Measurements from ENCODE around the gene DLG1. TPM values are rescaled to one million over a fixed set of nuclear protein-coding genes. Genes with fewer than 3 reads are reported as not detected.
A peak's percentile ranks its signal among the peaks of the same experiment; 100 is the strongest.

The DLG1 gene
- total and polyA plus RNA-seq, 4 donors: 12.7 to 51.2 (median 22.3) TPM

- Histone ChIP-seq H3K27ac (ENCODE audit: low read depth in 1 of 2, low read length in 2 of 2) (no peak overlapping the region), H3K36me3 (ENCODE audit: control insufficient read depth in 4 of 4, insufficient read depth in 3 of 4, low read depth in 1 of 4, low read length in 3 of 4) (peaks cover 0 to 1% (median 0%) of the 10 kb centered on the region in 4 donors), H3K4me3 (ENCODE audit: low read depth in 1 of 3, low read length in 3 of 3) (no peak overlapping the region), H3K9me3 (ENCODE audit: control insufficient read depth in 4 of 4, low read length in 3 of 4) (no peaks in the 10 kb centered on the region), H3K4me1 (ENCODE audit: control insufficient read depth in 4 of 4, insufficient read depth in 4 of 4, low read length in 3 of 4) (no peaks in the 10 kb centered on the region), H3K9ac (ENCODE audit: low read depth in 1 of 2, low read length in 2 of 2) (no peak overlapping the region), H3K27me3 (ENCODE audit: control insufficient read depth in 4 of 4, insufficient read depth in 4 of 4, low read length in 3 of 4) (no peaks in the 10 kb centered on the region)
- TF ChIP-seq ATF3 (IDR thresholded peaks at IDR 0.05) (no peak), YY1 (IDR thresholded peaks at IDR 0.05) (no peak), RAD21 (IDR thresholded peaks at IDR 0.05) (no peak), HNF4G (IDR thresholded peaks at IDR 0.05) (no peak), EGR1 (IDR thresholded peaks at IDR 0.05; ENCODE audit: low read depth in 2 of 2) (no peak), GABPA (IDR thresholded peaks at IDR 0.05 in 1 of 2, conservative IDR thresholded peaks at IDR 0.05 in 1 of 2) (no peak)
- no peak for DNase-seq (ENCODE audit: low spot score)
- 79% methylated on average over 5 of the region's 5 CpGs for WGBS
Observed at GRCh38 chr3:197257711-197258110, 40.7 kb downstream of the DLG1 start.

- Histone ChIP-seq H3K9me3 (ENCODE audit: control insufficient read depth in 4 of 4, low read length in 3 of 4) (no peaks in the 10 kb centered on the region), H3K36me3 (ENCODE audit: control insufficient read depth in 4 of 4, insufficient read depth in 3 of 4, low read depth in 1 of 4, low read length in 3 of 4) (peaks cover 0 to 1% (median 0%) of the 10 kb centered on the region in 4 donors), H3K4me1 (ENCODE audit: control insufficient read depth in 4 of 4, insufficient read depth in 4 of 4, low read length in 3 of 4) (no peaks in the 10 kb centered on the region), H3K27me3 (ENCODE audit: control insufficient read depth in 4 of 4, insufficient read depth in 4 of 4, low read length in 3 of 4) (no peaks in the 10 kb centered on the region), H3K4me3 (ENCODE audit: low read depth in 1 of 3, low read length in 3 of 3) (no peak overlapping the region), H3K9ac (ENCODE audit: low read depth in 1 of 2, low read length in 2 of 2) (no peak overlapping the region), H3K27ac (ENCODE audit: low read depth in 1 of 2, low read length in 2 of 2) (no peak overlapping the region)
- DNase-seq (ENCODE audit: low spot score): no peak
- WGBS: 27% methylated on average over 3 of the region's 3 CpGs
- TF ChIP-seq RAD21 (IDR thresholded peaks at IDR 0.05) (peak; percentile 70 to 75), JUND (IDR thresholded peaks at IDR 0.05) (no peak), CTCF (IDR thresholded peaks at IDR 0.05; ENCODE audit: low read depth, low read length, missing input control) (peak; percentile 64)
Observed at GRCh38 chr3:197256836-197257444, 41.5 kb downstream of the DLG1 start.

GRCh38 chr3:197256104-197256503 is 42.3 kb downstream of the DLG1 start:
- H3K36me3 ChIP-seq (ENCODE audit: control insufficient read depth in 4 of 4, insufficient read depth in 3 of 4, low read depth in 1 of 4, low read length in 3 of 4): peaks cover 0 to 1% (median 0%) of the 10 kb centered on the region in 4 donors

More at GRCh38 chr3:197256104-197256503, 42.3 kb downstream of the DLG1 start:
- Histone ChIP-seq H3K4me1 (ENCODE audit: control insufficient read depth in 4 of 4, insufficient read depth in 4 of 4, low read length in 3 of 4) (no peaks in the 10 kb centered on the region), H3K9ac (ENCODE audit: low read depth in 1 of 2, low read length in 2 of 2) (no peak overlapping the region), H3K9me3 (ENCODE audit: control insufficient read depth in 4 of 4, low read length in 3 of 4) (no peaks in the 10 kb centered on the region), H3K27me3 (ENCODE audit: control insufficient read depth in 4 of 4, insufficient read depth in 4 of 4, low read length in 3 of 4) (no peaks in the 10 kb centered on the region), H3K4me3 (ENCODE audit: low read depth in 1 of 3, low read length in 3 of 3) (no peak overlapping the region), H3K27ac (ENCODE audit: low read depth in 1 of 2, low read length in 2 of 2) (no peak overlapping the region)
- TF ChIP-seq TAF1 (conservative IDR thresholded peaks at IDR 0.05) (no peak), CTCF (IDR thresholded peaks at IDR 0.05; ENCODE audit: low read depth, low read length, missing input control) (no peak), HNF4A (conservative IDR thresholded peaks at IDR 0.05) (no peak), RAD21 (IDR thresholded peaks at IDR 0.05) (no peak), FOXA1 (IDR thresholded peaks at IDR 0.05) (no peak), JUND (IDR thresholded peaks at IDR 0.05) (no peak), ATF3 (IDR thresholded peaks at IDR 0.05) (no peak), SP1 (IDR thresholded peaks at IDR 0.05) (no peak)
- TF ChIP-seq, protein P1, sequence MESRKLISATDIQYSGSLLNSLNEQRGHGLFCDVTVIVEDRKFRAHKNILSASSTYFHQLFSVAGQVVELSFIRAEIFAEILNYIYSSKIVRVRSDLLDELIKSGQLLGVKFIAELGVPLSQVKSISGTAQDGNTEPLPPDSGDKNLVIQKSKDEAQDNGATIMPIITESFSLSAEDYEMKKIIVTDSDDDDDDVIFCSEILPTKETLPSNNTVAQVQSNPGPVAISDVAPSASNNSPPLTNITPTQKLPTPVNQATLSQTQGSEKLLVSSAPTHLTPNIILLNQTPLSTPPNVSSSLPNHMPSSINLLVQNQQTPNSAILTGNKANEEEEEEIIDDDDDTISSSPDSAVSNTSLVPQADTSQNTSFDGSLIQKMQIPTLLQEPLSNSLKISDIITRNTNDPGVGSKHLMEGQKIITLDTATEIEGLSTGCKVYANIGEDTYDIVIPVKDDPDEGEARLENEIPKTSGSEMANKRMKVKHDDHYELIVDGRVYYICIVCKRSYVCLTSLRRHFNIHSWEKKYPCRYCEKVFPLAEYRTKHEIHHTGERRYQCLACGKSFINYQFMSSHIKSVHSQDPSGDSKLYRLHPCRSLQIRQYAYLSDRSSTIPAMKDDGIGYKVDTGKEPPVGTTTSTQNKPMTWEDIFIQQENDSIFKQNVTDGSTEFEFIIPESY (IDR thresholded peaks at IDR 0.05): no peak
- DNase-seq (ENCODE audit: low spot score): no peak
- 87% methylated on average over 4 of the region's 4 CpGs for WGBS

Data from liver (tissue), 9 donors.